RWPE2 (cell line): ENCODE measurements around the gene VTCN1.

Experiments used
- ATAC-seq: fragments of 200-7000 bp; cut with Tn5 transposase; 3 replicates; pipeline ENCODE4 v1.9.1; 2021; ENCODE audit warnings: low read depth
- DNase-seq: peaks from one replicate; pipeline ENCODE4 v3.0.0-alpha.2; 2020; ENCODE audit warnings: low spot score
- H3K27ac ChIP-seq: fragments of 450-650 bp; 2 replicates; pipeline ENCODE4 v1.5.1; 2017; ENCODE audit warnings: mild to moderate bottlenecking; ENCODE audit not compliant: poor library complexity, severe bottlenecking
- H3K27me3 ChIP-seq: fragments of 250-450 bp; sonication (Bioruptor Pico); 2 replicates; pipeline ENCODE4 v1.5.1; 2021; ENCODE audit warnings: mild to moderate bottlenecking, moderate library complexity; ENCODE audit not compliant: insufficient read depth, poor library complexity, severe bottlenecking
- H3K36me3 ChIP-seq: fragments of 250-450 bp; sonication (Bioruptor Pico); 2 replicates; pipeline ENCODE4 v1.5.1; 2020; ENCODE audit warnings: low read depth, mild to moderate bottlenecking, moderate library complexity
- H3K4me1 ChIP-seq: fragments of 250-450 bp; sonication (Bioruptor Pico); 2 replicates; pipeline ENCODE4 v1.5.1; 2021; ENCODE audit warnings: mild to moderate bottlenecking, moderate library complexity; ENCODE audit not compliant: insufficient read depth, poor library complexity, severe bottlenecking
- H3K4me3 ChIP-seq: fragments of 250-450 bp; sonication (Bioruptor Pico); 2 replicates; pipeline ENCODE4 v1.5.1; 2021; ENCODE audit warnings: mild to moderate bottlenecking, moderate library complexity; ENCODE audit not compliant: severe bottlenecking
- H3K9me3 ChIP-seq: fragments of 250-450 bp; sonication (Bioruptor Pico); 2 replicates; pipeline ENCODE4 v1.5.1; 2021; ENCODE audit warnings: mild to moderate bottlenecking, moderate library complexity; ENCODE audit not compliant: severe bottlenecking
- TF ChIP-seq, protein P1 (sequence below): fragments of 450-650 bp; IDR thresholded peaks from one replicate; pipeline ENCODE4 v1.5.1; 2017; ENCODE audit warnings: mild to moderate bottlenecking, moderate library complexity; ENCODE audit not compliant: poor library complexity, severe bottlenecking

VTCN1 gene

DNA sequence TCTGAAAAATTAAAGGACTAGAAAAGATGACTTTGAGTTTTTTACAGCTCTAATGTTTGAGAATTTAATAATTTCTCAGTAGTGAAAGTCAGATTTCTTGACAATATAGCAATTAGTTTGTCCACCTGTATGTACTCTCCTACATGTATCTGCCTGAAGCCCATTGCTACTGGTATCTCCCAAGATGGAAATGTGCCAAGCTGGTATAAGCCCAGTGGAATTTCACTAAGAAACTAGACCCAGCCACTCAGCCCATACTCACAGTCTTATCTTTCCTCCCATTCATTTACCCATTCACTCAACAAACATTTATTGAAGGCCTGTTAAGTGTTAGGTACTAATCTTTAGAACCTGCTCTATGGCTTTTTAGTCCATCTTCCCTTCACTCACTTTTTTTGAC lies 67.6 kb downstream of the VTCN1 start:
- H3K27ac ChIP-seq, result no peak overlapping the region
- peaks cover 14% of the 10 kb centered on the region for H3K4me1 ChIP-seq
- DNase-seq, result no peak
- H3K4me3 ChIP-seq, result no peak overlapping the region
- no peaks in the 10 kb centered on the region for H3K36me3 ChIP-seq
- H3K27me3 ChIP-seq, result no peaks in the 10 kb centered on the region
- ATAC-seq, result no peak
- TF ChIP-seq, protein P1, sequence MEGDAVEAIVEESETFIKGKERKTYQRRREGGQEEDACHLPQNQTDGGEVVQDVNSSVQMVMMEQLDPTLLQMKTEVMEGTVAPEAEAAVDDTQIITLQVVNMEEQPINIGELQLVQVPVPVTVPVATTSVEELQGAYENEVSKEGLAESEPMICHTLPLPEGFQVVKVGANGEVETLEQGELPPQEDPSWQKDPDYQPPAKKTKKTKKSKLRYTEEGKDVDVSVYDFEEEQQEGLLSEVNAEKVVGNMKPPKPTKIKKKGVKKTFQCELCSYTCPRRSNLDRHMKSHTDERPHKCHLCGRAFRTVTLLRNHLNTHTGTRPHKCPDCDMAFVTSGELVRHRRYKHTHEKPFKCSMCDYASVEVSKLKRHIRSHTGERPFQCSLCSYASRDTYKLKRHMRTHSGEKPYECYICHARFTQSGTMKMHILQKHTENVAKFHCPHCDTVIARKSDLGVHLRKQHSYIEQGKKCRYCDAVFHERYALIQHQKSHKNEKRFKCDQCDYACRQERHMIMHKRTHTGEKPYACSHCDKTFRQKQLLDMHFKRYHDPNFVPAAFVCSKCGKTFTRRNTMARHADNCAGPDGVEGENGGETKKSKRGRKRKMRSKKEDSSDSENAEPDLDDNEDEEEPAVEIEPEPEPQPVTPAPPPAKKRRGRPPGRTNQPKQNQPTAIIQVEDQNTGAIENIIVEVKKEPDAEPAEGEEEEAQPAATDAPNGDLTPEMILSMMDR, result no peak
- H3K9me3 ChIP-seq, result no peaks in the 10 kb centered on the region

- Histone ChIP-seq H3K9me3 (no peaks in the 10 kb centered on the region), H3K4me3 (no peak overlapping the region), H3K27me3 (no peaks in the 10 kb centered on the region), H3K4me1 (peaks cover 6% of the 10 kb centered on the region), H3K27ac (no peak overlapping the region), H3K36me3 (no peaks in the 10 kb centered on the region)
- ATAC-seq (no peak), DNase-seq (no peak)
- TF ChIP-seq, protein P1, result no peak
Measured at GRCh38 chr1:117142200-117142599, 68.5 kb downstream of the VTCN1 start.

DNA sequence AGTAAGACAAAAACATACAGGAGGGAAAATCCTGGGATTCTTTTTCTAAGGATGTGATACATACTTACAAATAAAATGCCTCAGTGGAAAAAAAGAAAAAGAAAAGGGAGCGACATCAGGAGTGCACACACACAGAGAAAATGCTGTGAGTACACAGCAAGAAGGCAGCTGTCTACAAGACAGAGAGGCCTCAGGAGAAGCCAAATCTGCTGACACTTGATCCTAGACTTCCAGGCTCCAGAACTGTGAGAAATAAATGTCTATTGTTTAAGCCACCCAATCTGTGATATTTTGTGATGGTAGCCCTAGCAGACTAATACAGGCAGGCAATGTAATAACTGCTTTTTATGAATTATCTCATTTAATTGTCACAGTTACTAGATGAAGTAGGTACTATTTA lies 72.2 kb downstream of the VTCN1 start:
- TF ChIP-seq, protein P1, result no peak
- Histone ChIP-seq H3K4me3 (no peak overlapping the region), H3K27ac (no peak overlapping the region), H3K36me3 (no peaks in the 10 kb centered on the region), H3K9me3 (no peaks in the 10 kb centered on the region), H3K27me3 (no peaks in the 10 kb centered on the region), H3K4me1 (no peaks in the 10 kb centered on the region)
- DNase-seq (no peak), ATAC-seq (no peak)

- TF ChIP-seq, protein P1, result no peak
- H3K27ac ChIP-seq, result no peak overlapping the region
- ATAC-seq (no peak), DNase-seq (no peak)
- H3K4me1 ChIP-seq, result no peaks in the 10 kb centered on the region
- H3K9me3 ChIP-seq, result no peaks in the 10 kb centered on the region
- H3K36me3 ChIP-seq, result no peaks in the 10 kb centered on the region
- no peaks in the 10 kb centered on the region for H3K27me3 ChIP-seq
- no peak overlapping the region for H3K4me3 ChIP-seq
Measured at GRCh38 chr1:117138106-117138505, 72.6 kb downstream of the VTCN1 start.

DNA sequence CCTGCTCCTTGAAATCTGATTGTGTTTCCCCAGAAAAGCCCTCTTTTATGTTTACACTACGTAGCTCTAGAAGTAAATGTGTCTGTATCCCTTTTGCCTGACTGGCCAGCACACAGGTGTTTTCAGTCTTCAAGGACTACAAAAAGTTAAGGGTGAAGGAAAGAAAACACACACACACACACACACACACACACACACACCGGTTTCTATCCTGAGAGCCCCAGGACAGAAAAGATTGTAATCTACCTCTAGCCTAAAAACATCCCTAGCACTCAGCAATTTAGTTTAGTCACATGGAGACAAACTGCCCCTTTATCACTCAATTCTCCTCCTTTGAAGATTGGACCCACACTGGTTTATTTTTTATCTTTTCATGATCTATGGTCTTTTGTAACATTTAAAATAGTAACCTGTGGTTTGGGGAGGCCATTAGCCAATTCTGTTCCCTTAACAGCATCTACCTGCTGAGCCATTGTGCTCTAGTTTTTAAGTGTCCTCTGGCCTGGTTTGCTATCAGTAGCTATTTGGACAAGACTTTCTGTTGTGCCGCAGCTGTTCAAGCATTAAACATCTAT lies 73.4 kb downstream of the VTCN1 start:
- H3K4me3 ChIP-seq, result no peak overlapping the region
- no peak overlapping the region for H3K27ac ChIP-seq
- TF ChIP-seq, protein P1, result no peak

More for the DNA sequence above, 73.4 kb downstream of the VTCN1 start:
- no peaks in the 10 kb centered on the region for H3K4me1 ChIP-seq
- ATAC-seq (no peak), DNase-seq (no peak)
- H3K27me3 ChIP-seq, result no peaks in the 10 kb centered on the region
- H3K36me3 ChIP-seq, result no peaks in the 10 kb centered on the region
- H3K9me3 ChIP-seq, result no peaks in the 10 kb centered on the region
